Smooth muscle cell (in vitro differentiated cells): ENCODE results near the gene SGPL1. TPM values are rescaled to one million over a fixed set of nuclear protein-coding genes. Genes with fewer than 3 reads are reported as not detected.

Source experiments
- DNase-seq: peaks from one replicate; lab custom pipeline; 2025; ENCODE audit not compliant: unreplicated experiment; lab: John Stamatoyannopoulos, UW
- H2AFZ ChIP-seq: fragments of 200-600 bp; sonication (generic); 2 replicates; pipeline ENCODE4 v1.6.0; 2016; ENCODE audit warnings: antibody characterized with exemption, low read depth, mild to moderate bottlenecking
- H3F3A ChIP-seq: fragments of 200-600 bp; sonication (generic); 2 replicates; pipeline ENCODE4 v1.6.0; 2017; ENCODE audit warnings: antibody characterized with exemption, low read depth
- H3K27ac ChIP-seq: fragments of 200-600 bp; sonication (generic); 2 replicates; pipeline ENCODE4 v1.5.1; 2016; ENCODE audit warnings: low read depth, mild to moderate bottlenecking
- H3K27me3 ChIP-seq: fragments of 200-600 bp; sonication (generic); 2 replicates; pipeline ENCODE4 v1.6.1; 2016; ENCODE audit warnings: low read depth, mild to moderate bottlenecking
- H3K36me3 ChIP-seq: fragments of 200-600 bp; sonication (generic); 2 replicates; pipeline ENCODE4 v1.5.1; 2016; ENCODE audit warnings: low read depth
- H3K4me1 ChIP-seq: fragments of 200-600 bp; sonication (generic); 2 replicates; pipeline ENCODE4 v1.5.1; 2016; ENCODE audit warnings: low read depth
- H3K4me2 ChIP-seq: fragments of 200-600 bp; sonication (generic); 2 replicates; pipeline ENCODE4 v1.6.0; 2016; ENCODE audit warnings: mild to moderate bottlenecking
- H3K4me3 ChIP-seq: fragments of 200-600 bp; sonication (generic); 2 replicates; pipeline ENCODE4 v1.5.1; 2016; ENCODE audit warnings: mild to moderate bottlenecking
- H3K79me2 ChIP-seq: fragments of 200-600 bp; sonication (generic); 2 replicates; pipeline ENCODE4 v1.6.0; 2016; ENCODE audit warnings: low read depth, mild to moderate bottlenecking
- H3K9ac ChIP-seq: fragments of 200-600 bp; sonication (generic); 2 replicates; pipeline ENCODE4 v1.6.0; 2016; ENCODE audit warnings: low read depth
- H3K9me3 ChIP-seq: fragments of 200-600 bp; sonication (generic); replicated peaks from 2 replicates; pipeline ENCODE4 v1.5.1; 2016; ENCODE audit warnings: low read depth
- H4K20me1 ChIP-seq: fragments of 200-600 bp; sonication (generic); 2 replicates; pipeline ENCODE4 v1.6.0; 2016; ENCODE audit warnings: low read depth
- CTCF ChIP-seq: fragments of 200-600 bp; sonication (generic); IDR thresholded peaks from 2 replicates; pipeline ENCODE4 v1.5.1; 2017; ENCODE audit warnings: borderline replicate concordance, mild to moderate bottlenecking, antibody characterized with exemption; ENCODE audit not compliant: insufficient read depth, poor library complexity, severe bottlenecking
- WGBS: methylation state at CpG from one replicate; pipeline ENCODE4 v1.1.7; 2016; ENCODE audit warnings: low lambda C conversion rate; 5-methylcytosine and 5-hydroxymethylcytosine counted together
- polyA plus RNA-seq: library from polyadenylated mRNA; unstranded; fragments of >200 nt; fragmentation: Nextera tagmentation; extraction: Ambion mirVana; gene quantifications from 2 replicates; pipeline ENCODE4 v1.2.1, GENCODE V29; 2016
- total RNA-seq: library from RNA; depleted of rRNA; stranded (reverse); fragments of >200 nt; gene quantifications from 2 replicates; pipeline ENCODE4 v1.2.3, GENCODE V29; 2014

SGPL1 gene
- total and polyA plus RNA-seq, 2 experiments from 2014 or later: 20.0 to 41.1 TPM

- H3K9ac ChIP-seq: no peak overlapping the region
- no peaks in the 10 kb centered on the region for H3K4me1 ChIP-seq
- H4K20me1 ChIP-seq: no peaks in the 10 kb centered on the region
- H2AFZ ChIP-seq: no peak overlapping the region
- H3K79me2 ChIP-seq: no peaks in the 10 kb centered on the region
- no peak for DNase-seq
- H3F3A ChIP-seq: no peaks in the 10 kb centered on the region
- no peak overlapping the region for H3K4me3 ChIP-seq
- no peak for TF ChIP-seq CTCF
- no peaks in the 10 kb centered on the region for H3K9me3 ChIP-seq
- no peak overlapping the region for H3K4me2 ChIP-seq
- no peaks in the 10 kb centered on the region for H3K36me3 ChIP-seq
- 83% methylated on average over 5 of the region's 5 CpGs for WGBS
- no peak overlapping the region for H3K27ac ChIP-seq
- no peaks in the 10 kb centered on the region for H3K27me3 ChIP-seq
Observed at GRCh38 chr10:70906031-70906783, 90.5 kb downstream of the SGPL1 start.

GRCh38 chr10:70906953-70907636 is 91.3 kb downstream of the SGPL1 start:
- Histone ChIP-seq H3K36me3 (no peaks in the 10 kb centered on the region), H3K4me2 (no peak overlapping the region), H3K4me1 (no peaks in the 10 kb centered on the region), H3F3A (no peaks in the 10 kb centered on the region), H3K4me3 (no peak overlapping the region), H3K27ac (no peak overlapping the region), H3K9me3 (no peaks in the 10 kb centered on the region), H2AFZ (no peak overlapping the region), H3K27me3 (no peaks in the 10 kb centered on the region), H3K9ac (no peak overlapping the region), H3K79me2 (no peaks in the 10 kb centered on the region), H4K20me1 (no peaks in the 10 kb centered on the region)
- no peak for TF ChIP-seq CTCF
- no peak for DNase-seq
- 87% methylated on average over 15 of the region's 15 CpGs for WGBS

- Histone ChIP-seq H3F3A (no peaks in the 10 kb centered on the region), H2AFZ (no peak overlapping the region), H3K4me2 (no peak overlapping the region), H3K79me2 (no peaks in the 10 kb centered on the region), H3K4me3 (no peak overlapping the region), H3K9ac (no peak overlapping the region), H3K9me3 (no peaks in the 10 kb centered on the region), H4K20me1 (no peaks in the 10 kb centered on the region), H3K4me1 (no peaks in the 10 kb centered on the region), H3K27me3 (no peaks in the 10 kb centered on the region), H3K27ac (no peak overlapping the region), H3K36me3 (no peaks in the 10 kb centered on the region)
- no peak for DNase-seq
- WGBS: 86% methylated on average over 16 of the region's 16 CpGs
- TF ChIP-seq CTCF: no peak
Observed at GRCh38 chr10:70907637-70908405, 92.1 kb downstream of the SGPL1 start.
